Activated CD4-positive, CD25-positive, alpha-beta regulatory T cell treated with anti-CD3 and anti-CD28 coated beads, Interleukin-2, amount 50 U/mL, for 16 hours (primary cell): ENCODE data around the gene CDC5L.

Source experiments
- DNase-seq: peaks from one replicate; pipeline ENCODE4 v3.0.0-alpha.2; 2020; ENCODE audit warnings: low read depth, low spot score

The CDC5L gene

DNA sequence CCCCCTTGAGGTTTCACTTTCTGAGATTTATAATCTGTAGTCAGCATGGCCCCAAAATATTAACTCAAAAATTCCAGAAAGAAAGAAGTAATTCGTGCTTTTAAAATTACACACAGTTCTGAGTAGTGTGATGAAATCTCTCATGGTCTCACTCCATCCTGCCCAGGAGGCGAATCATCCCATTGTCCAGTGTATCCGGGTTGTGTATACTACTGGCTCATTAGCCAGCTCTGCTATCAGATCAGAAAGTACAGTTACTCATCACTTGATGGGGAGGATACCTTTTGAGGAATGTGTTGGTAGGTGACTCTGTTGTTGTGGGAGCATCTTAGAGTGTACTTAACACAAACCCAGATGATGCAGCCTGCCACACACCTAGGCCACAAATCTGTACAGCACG lies 65.2 kb downstream of the CDC5L start:
- no peak for DNase-seq

DNA sequence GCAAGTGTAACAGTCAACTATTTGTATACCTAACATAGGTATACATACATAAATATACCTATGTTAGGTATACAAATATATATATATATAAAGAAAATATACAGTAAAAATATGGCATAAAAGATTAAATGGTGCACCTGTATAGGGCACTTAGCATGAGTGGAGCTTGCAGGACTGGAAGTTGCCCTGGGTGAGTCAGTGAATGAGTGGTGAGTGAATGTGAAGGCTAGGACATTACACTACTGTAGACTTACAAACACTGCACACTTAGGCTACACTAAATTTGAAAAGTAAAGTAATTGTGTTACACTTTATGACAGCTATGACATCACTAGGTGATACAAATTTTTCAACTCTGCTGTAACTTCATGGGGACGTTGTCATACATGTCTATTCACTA lies 65.6 kb downstream of the CDC5L start:
- no peak for DNase-seq

- no peak for DNase-seq
Measured at GRCh38 chr6:44454198-44454597, 66.7 kb downstream of the CDC5L start.

- DNase-seq: no peak
Measured at GRCh38 chr6:44456070-44456965, 68.8 kb downstream of the CDC5L start.

GRCh38 chr6:44456966-44457292 lies 69.4 kb downstream of the CDC5L start:
- no peak for DNase-seq

- DNase-seq: no peak
Measured at GRCh38 chr6:44457596-44457995, 70.1 kb downstream of the CDC5L start.

- DNase-seq: no peak
Measured at GRCh38 chr6:44458551-44458950, 71.0 kb downstream of the CDC5L start.

- DNase-seq: no peak
Measured at GRCh38 chr6:44462335-44462734, 74.8 kb downstream of the CDC5L start.

DNA sequence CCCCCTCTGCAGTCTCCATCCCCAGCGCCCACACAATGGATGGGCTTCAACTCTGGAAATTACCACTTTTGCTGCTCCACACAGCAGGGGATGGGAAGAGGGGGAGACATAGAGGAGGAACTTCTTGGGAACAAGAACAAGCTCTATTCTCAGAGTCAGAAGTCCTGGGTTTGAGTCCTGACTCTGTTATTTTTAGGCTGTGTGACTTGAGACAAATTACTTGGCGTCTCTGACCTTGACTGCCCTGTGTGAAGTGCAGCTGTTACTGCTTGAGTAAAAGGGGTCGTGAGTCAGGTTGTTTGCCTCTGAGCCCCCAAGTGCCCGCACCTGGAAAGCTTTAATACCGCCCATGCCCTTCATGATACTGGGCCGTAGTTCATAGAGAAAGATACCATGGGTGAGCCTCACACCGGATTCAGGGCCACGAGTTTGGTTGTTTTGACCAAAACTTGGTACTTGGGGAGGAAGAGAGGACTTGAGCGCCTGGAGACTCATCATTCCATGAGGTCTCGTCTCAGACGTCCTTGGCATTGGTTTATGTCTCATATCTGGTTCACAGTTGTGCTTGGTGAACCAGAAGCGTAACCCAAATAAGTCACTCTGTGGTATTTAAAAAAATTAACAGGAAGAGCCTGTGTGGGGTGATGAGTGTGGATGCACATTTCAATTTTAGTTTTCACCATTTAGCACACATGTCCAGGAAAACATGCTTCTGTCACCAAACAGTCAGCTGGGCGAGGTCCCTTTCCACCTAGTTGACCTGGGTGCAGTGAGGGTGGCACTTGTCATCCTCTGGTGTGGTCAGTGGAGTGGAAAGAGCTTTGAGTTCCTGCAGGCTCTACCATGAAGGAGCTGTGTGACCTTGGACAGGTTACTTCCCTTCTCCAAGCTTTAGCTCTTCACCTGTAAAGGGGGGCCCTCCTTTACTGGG lies 75.6 kb downstream of the CDC5L start:
- no peak for DNase-seq

DNA sequence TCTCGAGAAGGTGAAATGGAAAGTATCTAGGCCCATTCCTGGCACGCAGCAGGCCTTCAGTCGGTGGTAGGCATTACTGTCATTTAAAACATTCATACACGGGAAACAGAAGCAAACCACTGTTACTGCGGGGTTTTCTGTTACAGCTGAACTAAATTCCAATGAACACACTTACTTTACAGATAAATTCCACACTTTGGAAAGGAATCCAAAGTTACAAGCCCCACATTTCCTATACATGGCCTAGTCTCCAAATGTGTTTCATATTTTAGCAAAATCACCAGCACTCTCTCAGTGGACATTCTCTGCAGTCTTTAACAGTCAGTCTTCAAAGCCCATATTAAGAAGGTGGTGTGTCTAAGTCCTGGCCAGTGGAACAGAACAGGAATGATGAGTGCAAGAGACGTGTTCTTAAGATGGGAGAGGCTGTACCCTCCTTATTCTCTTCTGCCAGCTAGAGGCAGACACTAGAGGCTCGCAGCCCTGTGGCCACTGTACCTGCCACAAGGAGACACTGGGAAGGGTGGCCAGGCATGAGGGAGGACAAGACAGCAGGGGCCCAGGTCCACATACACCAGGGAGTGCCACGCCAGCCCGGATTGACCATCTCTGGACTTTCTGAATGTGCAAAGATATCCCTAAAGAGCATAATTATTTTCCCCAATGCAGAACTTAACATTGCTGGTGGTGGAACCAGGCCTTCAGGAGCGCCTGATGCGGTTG lies 76.4 kb downstream of the CDC5L start:
- DNase-seq: no peak

GRCh38 chr6:44464527-44465310 lies 77.2 kb downstream of the CDC5L start:
- no peak for DNase-seq

DNA sequence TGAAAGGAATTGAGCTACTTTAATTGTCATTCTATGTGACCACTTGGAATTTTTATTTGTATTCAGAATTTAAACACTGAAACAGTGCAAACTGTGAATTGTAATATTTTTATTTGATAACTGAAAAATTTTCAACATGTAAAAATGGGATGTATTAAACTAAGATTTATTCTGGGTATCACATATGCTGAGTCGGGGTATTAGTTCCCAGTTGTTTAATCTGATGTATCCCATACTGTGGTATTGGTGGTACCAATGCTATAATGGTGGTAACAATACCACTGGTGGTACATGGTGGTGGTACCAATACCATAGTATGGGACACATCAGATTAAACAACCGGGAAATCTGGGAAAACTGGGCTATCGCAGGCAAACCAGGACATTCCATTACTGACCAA lies 79.4 kb downstream of the CDC5L start:
- DNase-seq: no peak

DNA sequence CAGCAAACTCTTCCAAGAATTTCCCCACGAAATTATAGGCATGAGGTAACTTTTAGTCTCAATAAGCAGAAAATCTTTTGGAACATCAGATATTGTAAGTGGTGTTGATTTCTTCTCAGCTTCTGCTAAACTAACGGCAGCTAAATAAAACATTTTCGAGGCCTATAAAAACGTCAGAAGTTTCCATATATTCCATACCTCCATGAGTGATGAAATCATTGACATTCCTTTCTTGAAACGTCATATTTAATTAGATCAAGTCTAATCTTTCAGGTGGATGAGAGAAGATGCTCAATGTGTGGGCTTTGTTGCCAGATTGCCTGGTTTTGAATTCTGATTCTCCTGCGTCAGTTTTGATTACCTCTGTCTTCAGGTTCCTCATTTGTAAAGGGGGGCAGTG lies 81.3 kb downstream of the CDC5L start:
- DNase-seq: no peak

GRCh38 chr6:44470115-44470464 lies 82.6 kb downstream of the CDC5L start:
- no peak for DNase-seq

DNA sequence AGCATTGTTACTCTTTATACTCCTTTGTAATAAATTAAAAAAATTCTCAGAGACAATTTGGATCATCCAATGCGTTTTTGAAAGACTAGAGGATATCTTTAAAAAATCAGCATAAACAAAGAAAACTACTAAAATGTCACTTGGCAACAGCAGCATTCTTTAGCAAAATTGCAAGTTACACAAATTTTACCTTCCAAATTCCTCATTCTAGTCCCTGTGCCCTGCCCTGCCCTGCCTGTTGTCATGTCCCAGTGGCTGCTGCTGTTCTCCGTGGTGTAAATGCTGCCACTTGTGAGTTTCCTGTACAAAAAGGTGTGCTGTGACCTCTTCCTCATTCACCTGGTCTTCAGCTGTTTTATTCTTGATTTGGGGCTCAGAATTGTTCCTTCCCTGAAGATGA lies 83.2 kb downstream of the CDC5L start:
- no peak for DNase-seq

DNA sequence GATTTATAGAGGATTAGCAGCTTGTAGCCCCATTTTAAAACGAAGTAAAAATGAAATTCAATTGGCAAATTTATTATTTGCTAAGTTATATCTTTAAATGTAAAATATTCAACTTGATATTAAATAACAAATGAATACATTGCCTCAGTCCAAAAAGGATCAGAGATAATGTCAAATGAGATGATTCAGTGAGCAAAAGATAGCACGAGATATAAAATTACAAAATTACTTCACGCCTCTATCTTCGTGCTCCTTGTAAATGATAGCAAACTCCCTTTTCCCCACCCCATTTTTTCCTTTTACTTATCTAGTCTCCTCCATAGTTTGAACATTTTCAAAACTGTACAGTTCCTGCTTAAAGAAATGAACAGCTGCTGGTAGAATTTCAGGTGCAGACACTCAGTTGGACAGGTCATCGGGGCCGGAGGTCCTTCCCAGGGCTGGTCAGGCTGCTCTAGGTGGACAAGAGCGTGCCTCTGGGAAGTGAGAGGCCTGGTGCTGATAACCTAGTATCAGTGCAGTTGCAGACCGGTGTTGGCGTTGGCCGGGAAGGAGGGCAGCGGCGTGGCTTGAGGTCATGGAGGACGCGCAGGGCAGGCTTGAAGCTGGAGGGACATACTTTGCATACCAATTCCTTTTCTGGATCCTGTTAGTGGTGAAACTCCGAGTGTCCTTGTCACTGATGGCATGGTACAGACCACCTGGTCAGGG lies 83.9 kb downstream of the CDC5L start:
- DNase-seq: no peak

DNA sequence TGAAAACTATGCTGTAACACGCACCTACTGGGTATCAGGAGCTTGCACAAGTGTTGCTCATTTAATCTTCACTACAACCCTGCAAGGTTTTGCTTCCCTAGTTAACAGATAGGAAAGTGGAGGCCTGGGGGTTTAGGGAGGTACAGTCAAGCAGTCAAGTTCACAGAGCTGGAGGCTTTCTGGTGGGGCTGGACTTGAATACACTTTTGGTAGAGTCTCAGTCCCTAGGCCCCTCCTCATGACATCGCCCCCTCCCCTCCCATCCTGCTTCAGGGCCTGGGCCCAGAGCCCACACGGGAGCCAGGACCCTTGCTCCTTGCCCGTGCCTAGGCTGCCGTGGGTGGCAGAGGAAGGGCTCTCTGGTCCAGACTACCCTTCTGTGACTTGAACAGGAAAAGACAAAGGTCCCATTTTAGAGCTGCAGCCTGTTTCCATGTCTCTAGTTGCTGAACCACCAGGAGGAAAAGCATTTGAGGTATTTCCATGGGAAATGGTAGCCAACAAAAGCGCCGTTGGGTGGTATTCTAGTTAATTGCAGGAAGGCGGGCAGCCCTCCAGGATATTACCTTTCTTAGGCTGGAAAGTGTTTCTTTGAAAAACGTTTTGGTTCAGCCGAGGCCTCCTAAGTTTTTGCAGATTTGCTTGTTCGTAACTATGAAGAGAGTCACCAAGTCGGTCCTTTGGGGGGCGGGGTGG lies 84.9 kb downstream of the CDC5L start:
- no peak for DNase-seq

DNA sequence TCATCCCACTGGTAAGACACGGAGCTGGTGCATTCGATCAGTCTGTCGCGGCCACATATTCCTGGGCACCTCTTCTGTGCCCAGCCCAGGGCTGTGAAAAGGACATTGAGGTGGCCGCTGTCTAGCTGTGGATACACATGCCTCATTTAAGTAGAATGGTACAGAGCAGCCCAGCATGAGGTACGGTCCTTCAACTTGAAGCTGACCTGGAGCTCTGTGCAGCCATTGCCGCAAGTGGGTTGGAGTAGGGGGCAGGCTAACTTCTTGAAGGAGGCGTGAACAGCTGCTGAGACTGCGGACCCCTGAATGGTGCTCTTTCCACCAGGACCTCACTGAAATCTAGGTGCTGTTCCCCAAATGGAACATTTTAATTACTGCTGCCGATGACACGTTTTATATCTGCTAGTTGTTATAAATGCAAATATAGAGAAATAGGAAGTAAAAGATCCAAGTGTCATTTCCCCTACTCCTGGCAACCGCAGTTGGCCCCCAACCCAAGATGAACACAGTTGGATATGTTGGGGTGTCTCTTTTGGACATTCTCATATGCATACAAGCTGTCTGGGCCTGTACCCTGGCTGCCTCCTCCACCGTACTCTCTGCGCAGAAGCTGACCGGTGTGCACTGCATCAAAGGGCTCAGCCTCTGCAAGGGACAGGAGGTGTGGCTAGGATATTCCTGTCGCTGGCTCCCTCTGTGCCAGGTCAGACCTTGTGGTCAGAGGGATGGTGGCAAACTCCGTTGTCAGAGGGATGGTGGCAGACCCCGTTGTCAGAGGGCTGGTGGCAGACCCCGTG lies 86.1 kb downstream of the CDC5L start:
- DNase-seq: no peak

DNA sequence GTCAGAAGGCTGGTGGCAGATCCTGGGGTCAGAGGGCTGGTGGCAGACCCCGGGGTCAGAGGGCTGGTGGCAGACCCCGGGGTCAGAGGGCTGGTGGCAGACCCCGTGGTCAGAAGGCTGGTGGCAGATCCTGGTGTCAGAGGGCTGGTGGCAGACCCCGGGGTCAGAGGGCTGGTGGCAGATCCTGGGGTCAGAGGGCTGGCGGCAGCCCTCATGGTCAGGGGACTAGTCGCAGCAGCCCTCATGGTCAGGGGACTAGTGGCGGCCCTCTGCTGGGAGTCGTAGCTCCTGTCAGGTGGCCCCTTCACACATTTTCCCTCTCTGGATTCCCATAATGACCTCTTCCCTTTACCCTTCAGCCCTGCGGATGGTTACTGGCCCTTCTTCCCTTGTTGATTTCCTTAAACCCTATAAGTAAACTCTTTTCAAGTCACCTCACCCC lies 86.7 kb downstream of the CDC5L start:
- no peak for DNase-seq
